Hepatocyte (in vitro differentiated cells): Measurements from ENCODE around the gene CACNA1C. TPM values are rescaled to one million over a fixed set of nuclear protein-coding genes. Genes with fewer than 3 reads are reported as not detected.

Experiments
- DNase-seq: peaks from one replicate; pipeline ENCODE4 v3.0.0-alpha.2; 2016; ENCODE audit warnings: low spot score
- H2AFZ ChIP-seq: fragments of 200-600 bp; sonication (generic); 2 replicates; pipeline ENCODE4 v1.6.0; 2016; ENCODE audit warnings: antibody characterized with exemption, mild to moderate bottlenecking
- H3K27ac ChIP-seq: fragments of 200-600 bp; sonication (generic); 2 replicates; pipeline ENCODE4 v1.5.1; 2016; ENCODE audit warnings: mild to moderate bottlenecking
- H3K27me3 ChIP-seq: fragments of 200-600 bp; sonication (generic); 2 replicates; pipeline ENCODE4 v1.6.1; 2016
- H3K36me3 ChIP-seq: fragments of 200-600 bp; sonication (generic); replicated peaks from 2 replicates; pipeline ENCODE4 v1.5.1; 2016; ENCODE audit warnings: low read depth; ENCODE audit not compliant: insufficient read depth
- H3K4me1 ChIP-seq: fragments of 200-600 bp; sonication (generic); 2 replicates; pipeline ENCODE4 v1.5.1; 2016; ENCODE audit warnings: mild to moderate bottlenecking, moderate library complexity; ENCODE audit not compliant: insufficient read depth
- H3K4me2 ChIP-seq: fragments of 200-600 bp; sonication (generic); 2 replicates; pipeline ENCODE4 v1.6.0; 2016
- H3K4me3 ChIP-seq: fragments of 200-600 bp; sonication (generic); 2 replicates; pipeline ENCODE4 v1.5.1; 2016; ENCODE audit warnings: mild to moderate bottlenecking
- H3K79me2 ChIP-seq: fragments of 200-600 bp; sonication (generic); 2 replicates; pipeline ENCODE4 v1.6.0; 2017; ENCODE audit warnings: mild to moderate bottlenecking
- H3K9me2 ChIP-seq: fragments of 200-600 bp; sonication (generic); replicated peaks from 2 replicates; pipeline ENCODE4 v1.6.0; 2017; ENCODE audit warnings: mild to moderate bottlenecking; ENCODE audit not compliant: insufficient read depth
- H3K9me3 ChIP-seq: fragments of 200-600 bp; sonication (generic); 2 replicates; pipeline ENCODE4 v1.5.1; 2016; ENCODE audit warnings: low read depth, mild to moderate bottlenecking
- H4K20me1 ChIP-seq: fragments of 200-600 bp; sonication (generic); 2 replicates; pipeline ENCODE4 v1.6.0; 2016; ENCODE audit warnings: mild to moderate bottlenecking; ENCODE audit not compliant: insufficient read depth, poor library complexity, severe bottlenecking
- EZH2 ChIP-seq: fragments of 200-600 bp; sonication (generic); IDR thresholded peaks from 2 replicates; pipeline ENCODE4 v1.6.1; 2016; ENCODE audit warnings: antibody characterized with exemption, mild to moderate bottlenecking, borderline replicate concordance
- EZH2phosphoT487 ChIP-seq: fragments of 200-600 bp; sonication (generic); IDR thresholded peaks from one replicate; pipeline ENCODE4 v1.6.1; 2018; ENCODE audit warnings: antibody characterized with exemption, mild to moderate bottlenecking, low read depth, moderate library complexity; ENCODE audit not compliant: unreplicated experiment, severe bottlenecking
- WGBS: methylation state at CpG from one replicate; pipeline ENCODE4 v1.1.6; 2016; ENCODE audit warnings: low lambda C conversion rate; ENCODE audit errors: missing lambda C conversion rate; 5-methylcytosine and 5-hydroxymethylcytosine counted together
- polyA plus RNA-seq: library from polyadenylated mRNA; unstranded; fragments of >200 nt; fragmentation: Nextera tagmentation; extraction: Ambion mirVana; gene quantifications from 2 replicates; pipeline ENCODE4 v1.2.1, GENCODE V29; 2016
- total RNA-seq: library from RNA; depleted of rRNA; stranded (reverse); fragments of >200 nt; gene quantifications from 2 replicates; pipeline ENCODE4 v1.2.3, GENCODE V29; 2014
- TF ChIP-seq, protein P1 (sequence below): fragments of 200-600 bp; sonication (generic); IDR thresholded peaks from 2 replicates; pipeline ENCODE4 v1.5.1; 2016; ENCODE audit warnings: antibody characterized with exemption, mild to moderate bottlenecking; ENCODE audit not compliant: poor library complexity

The CACNA1C gene
- total and polyA plus RNA-seq, 2 experiments from 2014 or later, result 3.2 to 4.0 TPM

DNA sequence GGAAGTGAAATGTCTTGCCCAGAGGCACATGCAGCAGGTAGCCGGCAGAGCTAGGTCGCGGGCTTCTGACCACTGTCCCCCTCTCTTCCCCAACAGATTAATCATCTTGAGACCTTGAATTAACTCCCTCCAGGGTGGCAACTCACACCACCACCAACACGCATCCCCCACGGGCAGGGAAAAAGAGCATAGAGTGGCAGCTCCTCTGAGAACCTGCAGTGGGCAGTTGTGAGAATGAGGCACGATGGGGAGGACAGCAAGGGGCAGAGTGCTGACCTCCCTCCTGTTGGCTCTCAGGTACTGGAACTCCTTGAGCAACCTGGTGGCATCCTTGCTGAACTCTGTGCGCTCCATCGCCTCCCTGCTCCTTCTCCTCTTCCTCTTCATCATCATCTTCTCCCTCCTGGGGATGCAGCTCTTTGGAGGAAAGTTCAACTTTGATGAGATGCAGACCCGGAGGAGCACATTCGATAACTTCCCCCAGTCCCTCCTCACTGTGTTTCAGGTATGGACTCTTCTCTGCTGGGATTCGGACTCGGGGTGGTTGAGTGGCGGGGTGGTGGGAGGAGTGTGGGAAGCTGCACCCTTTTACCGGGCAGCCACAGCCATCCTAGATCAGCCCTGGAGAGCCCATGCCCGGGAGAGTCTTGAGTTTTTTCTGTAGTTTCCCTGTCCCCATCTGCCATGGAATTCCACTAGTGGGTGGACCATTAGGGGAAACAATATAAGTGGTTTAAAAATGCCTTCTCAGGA is 528.7 kb downstream of the CACNA1C start:
- no peaks in the 10 kb centered on the region for H3K79me2 ChIP-seq
- no peaks in the 10 kb centered on the region for H3K36me3 ChIP-seq
- no peak for TF ChIP-seq EZH2phosphoT487
- TF ChIP-seq EZH2, result no peak
- TF ChIP-seq, protein P1, sequence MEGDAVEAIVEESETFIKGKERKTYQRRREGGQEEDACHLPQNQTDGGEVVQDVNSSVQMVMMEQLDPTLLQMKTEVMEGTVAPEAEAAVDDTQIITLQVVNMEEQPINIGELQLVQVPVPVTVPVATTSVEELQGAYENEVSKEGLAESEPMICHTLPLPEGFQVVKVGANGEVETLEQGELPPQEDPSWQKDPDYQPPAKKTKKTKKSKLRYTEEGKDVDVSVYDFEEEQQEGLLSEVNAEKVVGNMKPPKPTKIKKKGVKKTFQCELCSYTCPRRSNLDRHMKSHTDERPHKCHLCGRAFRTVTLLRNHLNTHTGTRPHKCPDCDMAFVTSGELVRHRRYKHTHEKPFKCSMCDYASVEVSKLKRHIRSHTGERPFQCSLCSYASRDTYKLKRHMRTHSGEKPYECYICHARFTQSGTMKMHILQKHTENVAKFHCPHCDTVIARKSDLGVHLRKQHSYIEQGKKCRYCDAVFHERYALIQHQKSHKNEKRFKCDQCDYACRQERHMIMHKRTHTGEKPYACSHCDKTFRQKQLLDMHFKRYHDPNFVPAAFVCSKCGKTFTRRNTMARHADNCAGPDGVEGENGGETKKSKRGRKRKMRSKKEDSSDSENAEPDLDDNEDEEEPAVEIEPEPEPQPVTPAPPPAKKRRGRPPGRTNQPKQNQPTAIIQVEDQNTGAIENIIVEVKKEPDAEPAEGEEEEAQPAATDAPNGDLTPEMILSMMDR, result no peak
- DNase-seq, result no peak
- peaks cover 19% of the 10 kb centered on the region for H3K27me3 ChIP-seq
- H2AFZ ChIP-seq, result no peak overlapping the region
- no peak overlapping the region for H3K4me3 ChIP-seq
- H3K4me1 ChIP-seq, result peaks cover 6% of the 10 kb centered on the region
- H4K20me1 ChIP-seq, result no peaks in the 10 kb centered on the region
- no peak overlapping the region for H3K27ac ChIP-seq
- H3K4me2 ChIP-seq, result no peak overlapping the region
- H3K9me2 ChIP-seq, result no peaks in the 10 kb centered on the region
- 87% methylated on average over 15 of the region's 15 CpGs for WGBS
- no peaks in the 10 kb centered on the region for H3K9me3 ChIP-seq

DNA sequence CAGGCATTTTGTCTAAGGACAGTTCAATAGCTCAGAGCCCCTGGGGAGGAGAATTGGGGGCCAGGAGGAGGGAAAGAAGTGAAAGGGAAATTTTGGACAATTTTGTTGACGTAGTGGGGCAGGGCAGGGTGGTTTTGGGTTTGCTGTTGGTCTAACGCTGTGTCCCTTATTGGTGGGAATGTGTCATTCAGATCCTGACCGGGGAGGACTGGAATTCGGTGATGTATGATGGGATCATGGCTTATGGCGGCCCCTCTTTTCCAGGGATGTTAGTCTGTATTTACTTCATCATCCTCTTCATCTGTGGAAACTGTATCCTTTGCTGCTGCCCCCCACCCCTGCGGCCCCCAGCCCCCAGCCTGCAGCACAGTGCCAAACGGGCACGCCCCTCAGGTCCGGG is 529.8 kb downstream of the CACNA1C start:
- H3K4me3 ChIP-seq, result no peak overlapping the region
- 68% methylated on average over 7 of the region's 9 CpGs for WGBS
- no peaks in the 10 kb centered on the region for H4K20me1 ChIP-seq
- no peaks in the 10 kb centered on the region for H3K36me3 ChIP-seq
- peak overlapping the region; percentile 77 for H3K4me2 ChIP-seq
- no peaks in the 10 kb centered on the region for H3K79me2 ChIP-seq
- H3K9me2 ChIP-seq, result no peaks in the 10 kb centered on the region
- peaks cover 19% of the 10 kb centered on the region for H3K27me3 ChIP-seq
- no peaks in the 10 kb centered on the region for H3K9me3 ChIP-seq
- no peak for TF ChIP-seq EZH2phosphoT487
- TF ChIP-seq, protein P1, result no peak
- TF ChIP-seq EZH2, result no peak
- no peak overlapping the region for H3K27ac ChIP-seq
- peaks cover 6% of the 10 kb centered on the region for H3K4me1 ChIP-seq
- no peak overlapping the region for H2AFZ ChIP-seq
- DNase-seq, result no peak

DNA sequence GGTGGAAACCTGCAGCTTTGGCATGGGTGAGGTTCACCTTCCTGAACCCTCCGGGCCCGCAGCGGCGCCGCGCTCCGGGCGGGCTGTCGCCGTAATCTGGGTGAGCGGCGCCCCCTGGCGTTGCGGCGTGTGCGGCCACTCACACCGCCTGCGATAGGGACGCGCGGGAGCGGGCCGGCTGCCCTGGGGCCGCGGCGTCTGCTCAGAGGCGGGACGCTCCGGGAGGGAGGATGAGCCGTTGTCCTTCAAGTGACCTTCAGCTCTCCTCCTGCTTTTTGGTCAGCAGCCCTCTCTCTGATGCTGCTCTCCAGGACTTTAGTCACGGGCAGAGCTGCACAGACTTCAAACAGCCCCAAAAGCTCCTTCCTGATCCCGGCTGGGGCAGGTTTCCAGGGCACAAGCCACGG is 530.3 kb downstream of the CACNA1C start:
- Histone ChIP-seq H4K20me1 (no peaks in the 10 kb centered on the region), H2AFZ (no peak overlapping the region), H3K27me3 (peaks cover 19% of the 10 kb centered on the region), H3K9me3 (no peaks in the 10 kb centered on the region), H3K4me1 (peaks cover 6% of the 10 kb centered on the region), H3K9me2 (no peaks in the 10 kb centered on the region), H3K27ac (no peak overlapping the region), H3K4me2 (peak overlapping the region; percentile 77), H3K4me3 (no peak overlapping the region), H3K79me2 (no peaks in the 10 kb centered on the region), H3K36me3 (no peaks in the 10 kb centered on the region)
- TF ChIP-seq EZH2phosphoT487, result no peak
- no peak for TF ChIP-seq EZH2
- TF ChIP-seq, protein P1, result peak; percentile 94
- 12% methylated on average over 32 of the region's 33 CpGs for WGBS
- DNase-seq, result peak; percentile 81
